GM15510 (cell line): ENCODE results near the gene PLEK2.

Experiments used
- POLR2A ChIP-seq: IDR thresholded peaks from 3 replicates; pipeline ENCODE4 v1.6.1; 2011; ENCODE audit warnings: borderline replicate concordance; ENCODE audit not compliant: insufficient read length; ENCODE audit errors: extremely low read depth

PLEK2 gene

GRCh38 chr14:67387195-67387594, 24.8 kb downstream of the PLEK2 start:
- no peak for TF ChIP-seq POLR2A

- TF ChIP-seq POLR2A = no peak
Observed at GRCh38 chr14:67385618-67386017, 26.3 kb downstream of the PLEK2 start.

- TF ChIP-seq POLR2A = no peak
Observed at GRCh38 chr14:67385120-67385519, 26.8 kb downstream of the PLEK2 start.

- no peak for TF ChIP-seq POLR2A
Observed at GRCh38 chr14:67377916-67378315, 34.0 kb downstream of the PLEK2 start.

- TF ChIP-seq POLR2A = no peak
Observed at GRCh38 chr14:67373347-67373746, 38.6 kb downstream of the PLEK2 start.

- TF ChIP-seq POLR2A = no peak
Observed at GRCh38 chr14:67372833-67373232, 39.1 kb downstream of the PLEK2 start.

- TF ChIP-seq POLR2A = no peak
Observed at GRCh38 chr14:67371247-67372148, 40.5 kb downstream of the PLEK2 start.

- TF ChIP-seq POLR2A = no peak
Observed at GRCh38 chr14:67370830-67371229, 41.1 kb downstream of the PLEK2 start.

- TF ChIP-seq POLR2A = no peak
Observed at GRCh38 chr14:67365476-67365875, 46.5 kb downstream of the PLEK2 start.

- TF ChIP-seq POLR2A = no peak
Observed at GRCh38 chr14:67360470-67361206, 51.3 kb downstream of the PLEK2 start.

GRCh38 chr14:67359775-67360469, 52.0 kb downstream of the PLEK2 start, which contains the start of the genes ATP6V1D and EIF2S1:
TSS of gene ATP6V1D (minus strand) at chr14:67359804. CDS start at chr14:67359698, 106 bp downstream.
TSS of gene EIF2S1 (plus strand) at chr14:67360328. CDS start at chr14:67364768, 4,440 bp downstream.
- TF ChIP-seq POLR2A = peak; percentile 91

- peak; percentile 55 for TF ChIP-seq POLR2A
Observed at GRCh38 chr14:67358924-67359774, 52.8 kb downstream of the PLEK2 start.

GRCh38 chr14:67357969-67358354, 54.0 kb downstream of the PLEK2 start:
- TF ChIP-seq POLR2A = no peak
